HG02623 (cell line): ENCODE measurements around the gene DPYSL5.

Experiments used
- ATAC-seq: cut with Tn5 transposase; IDR thresholded peaks from one replicate; pipeline ENCODE4 v1.9.1; 2021; ENCODE audit warnings: moderate library complexity; ENCODE audit not compliant: unreplicated experiment

DPYSL5 gene

DNA sequence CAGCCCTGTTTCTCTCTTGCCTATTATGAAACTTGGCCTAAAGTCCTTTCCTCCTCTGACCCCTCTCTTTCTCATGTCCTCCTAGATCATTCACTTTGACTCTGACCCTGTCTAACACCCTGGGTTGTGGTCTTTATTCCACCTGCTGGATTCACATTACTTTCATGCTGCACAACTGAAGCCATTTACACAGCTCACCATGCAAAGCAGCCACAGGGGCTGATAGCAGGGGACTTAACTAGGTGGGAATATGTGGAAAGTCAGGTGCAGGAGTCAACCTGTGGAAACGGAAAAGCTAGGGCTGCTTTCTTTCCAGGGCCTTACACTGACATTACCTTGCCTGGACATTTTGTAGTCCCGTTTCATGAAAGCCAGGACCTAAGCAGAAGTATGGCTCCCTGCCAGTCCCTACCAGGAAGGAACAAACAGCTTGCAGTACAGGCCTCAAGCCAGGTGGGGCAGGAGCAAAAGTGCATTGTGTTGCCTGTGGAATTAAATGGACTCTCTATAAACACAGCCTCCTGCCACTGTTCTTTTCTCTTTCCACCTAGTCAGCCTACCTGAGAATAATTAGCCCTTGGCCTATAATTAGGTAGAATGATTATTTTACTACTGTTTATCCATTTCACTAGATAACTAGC, 134.3 kb downstream of the DPYSL5 start:
- no peak for ATAC-seq

DNA sequence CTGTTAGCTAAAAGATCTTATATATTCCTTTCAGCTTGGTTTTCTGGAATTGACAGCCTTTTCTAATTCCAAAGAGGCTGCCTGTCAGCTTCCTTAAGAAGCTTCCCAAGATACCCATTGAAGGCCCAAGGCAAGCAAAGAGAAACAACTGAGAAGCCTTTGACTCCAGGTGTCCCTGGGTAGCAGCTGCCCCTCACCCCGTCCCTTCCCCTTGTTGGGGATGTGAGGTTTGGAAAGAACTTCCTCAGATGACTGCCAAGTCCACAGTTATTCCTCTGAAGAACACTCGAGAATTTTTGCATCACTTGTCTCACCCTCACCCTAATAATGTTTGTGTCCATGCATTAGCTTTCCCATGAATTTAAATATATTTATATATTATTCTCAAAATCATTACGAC, 135.8 kb downstream of the DPYSL5 start:
- ATAC-seq = no peak

DNA sequence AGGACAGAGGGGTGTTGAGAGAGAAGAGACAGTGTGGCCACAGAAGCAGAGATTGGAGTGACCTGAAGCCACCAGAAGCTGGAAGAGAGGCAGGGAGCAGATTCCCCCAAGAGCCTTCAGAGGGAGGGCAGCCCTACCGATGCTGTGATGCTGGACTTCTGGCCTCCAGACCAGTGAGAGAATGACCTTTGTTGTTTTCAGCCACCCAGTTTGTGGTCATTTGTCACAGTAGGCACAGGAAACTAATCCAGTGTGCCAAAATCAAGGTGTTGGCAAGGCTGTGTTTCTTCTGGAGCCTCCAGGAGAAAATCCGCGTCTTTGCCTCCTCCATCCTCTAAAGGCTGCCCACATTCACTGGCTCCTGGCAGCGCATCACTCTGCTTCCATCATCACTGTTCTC, 137.9 kb downstream of the DPYSL5 start:
- no peak for ATAC-seq

DNA sequence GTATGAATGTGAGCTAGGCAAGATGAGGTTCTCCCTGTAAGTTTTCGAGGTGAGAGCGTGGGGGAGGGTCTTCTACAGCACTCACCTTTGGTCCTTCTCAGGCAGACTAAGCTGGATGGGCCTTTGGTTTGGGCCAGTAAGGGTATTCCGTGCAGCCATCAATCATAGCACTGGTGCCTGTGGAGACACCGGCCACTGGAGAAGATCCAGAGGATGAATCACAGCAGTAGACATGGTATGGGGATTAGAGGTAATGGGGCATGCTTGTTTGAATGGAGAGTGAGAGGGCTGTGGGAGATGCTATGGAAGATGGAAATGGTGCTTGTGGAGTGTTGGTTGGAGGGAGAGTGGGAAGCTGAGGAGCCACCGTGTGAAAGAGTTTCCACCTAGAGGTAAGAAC, 138.6 kb downstream of the DPYSL5 start:
- no peak for ATAC-seq

DNA sequence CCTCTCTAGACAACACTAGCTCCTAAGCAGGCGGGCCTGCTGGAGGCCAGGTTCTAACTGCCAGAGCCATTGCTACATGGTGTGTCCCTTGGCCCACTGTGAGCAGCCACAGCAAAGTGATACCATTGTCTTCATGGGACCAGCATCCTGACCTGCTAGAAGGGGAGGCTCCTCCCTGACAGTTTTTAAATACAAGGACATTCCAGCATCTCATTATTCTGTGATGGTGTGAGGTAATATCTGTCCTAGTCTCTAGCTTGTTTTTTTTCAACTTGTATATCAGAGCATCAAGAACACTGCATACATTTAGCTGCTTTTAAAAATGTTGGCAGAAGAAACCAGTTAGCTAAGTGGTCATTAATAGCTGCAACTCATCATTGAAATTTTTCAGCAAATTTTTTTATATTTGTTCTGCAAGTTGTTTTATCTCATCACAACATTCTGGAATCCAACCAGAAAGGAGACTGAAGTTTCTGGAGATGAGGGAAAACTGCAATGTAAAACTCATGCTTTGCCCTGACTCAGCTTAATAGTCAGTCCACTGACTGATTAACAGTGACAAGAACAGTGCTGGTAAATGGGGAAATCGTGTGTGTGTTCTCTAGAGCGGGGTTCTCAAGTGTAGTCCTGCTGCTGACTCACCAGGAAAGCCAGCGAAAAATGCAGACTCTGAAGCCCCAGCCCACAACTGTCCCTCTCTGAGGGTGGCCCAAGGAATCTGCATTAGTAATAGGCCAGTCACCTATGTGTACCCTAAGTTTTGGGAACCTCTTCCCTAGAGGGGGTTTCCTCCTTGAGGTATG, 140.3 kb downstream of the DPYSL5 start:
- ATAC-seq = no peak

DNA sequence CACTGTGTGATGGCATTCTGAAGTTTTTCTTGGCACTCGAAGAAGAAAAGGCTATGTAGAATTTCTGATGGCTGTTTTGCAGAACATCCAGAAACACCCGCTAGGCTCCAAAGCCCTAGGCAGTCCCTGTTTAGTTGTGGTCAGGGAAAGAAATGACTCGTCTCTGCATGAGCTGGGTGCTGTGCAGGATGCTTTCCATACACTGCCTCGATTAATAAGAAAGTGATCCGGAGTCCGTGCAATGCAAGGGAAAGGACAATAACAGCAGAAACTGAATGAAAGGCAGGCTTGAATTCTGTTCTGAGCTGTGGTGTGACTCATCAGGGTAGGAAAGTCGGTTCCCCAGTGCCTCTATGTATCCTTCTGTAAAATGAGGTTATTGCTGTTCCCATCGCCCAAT, 141.2 kb downstream of the DPYSL5 start:
- no peak for ATAC-seq

DNA sequence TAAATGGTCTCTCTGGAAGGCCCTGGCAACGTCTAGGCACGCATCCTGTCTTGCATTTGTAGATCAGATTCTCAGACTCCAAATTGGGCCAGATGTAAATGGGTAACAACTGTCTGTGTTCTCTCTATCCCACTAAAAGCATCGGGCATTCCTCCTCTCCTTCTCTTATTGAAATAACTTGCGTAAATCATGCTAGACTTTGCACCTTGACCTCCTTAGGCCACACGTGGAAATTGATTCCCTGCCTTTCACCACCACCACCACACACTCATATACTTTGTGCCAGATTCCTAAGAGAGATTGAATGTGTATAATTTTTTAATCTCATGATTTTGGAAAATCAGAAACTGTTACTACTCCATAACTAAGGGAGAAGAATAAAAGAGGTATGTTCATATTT, 143.8 kb downstream of the DPYSL5 start:
- no peak for ATAC-seq

DNA sequence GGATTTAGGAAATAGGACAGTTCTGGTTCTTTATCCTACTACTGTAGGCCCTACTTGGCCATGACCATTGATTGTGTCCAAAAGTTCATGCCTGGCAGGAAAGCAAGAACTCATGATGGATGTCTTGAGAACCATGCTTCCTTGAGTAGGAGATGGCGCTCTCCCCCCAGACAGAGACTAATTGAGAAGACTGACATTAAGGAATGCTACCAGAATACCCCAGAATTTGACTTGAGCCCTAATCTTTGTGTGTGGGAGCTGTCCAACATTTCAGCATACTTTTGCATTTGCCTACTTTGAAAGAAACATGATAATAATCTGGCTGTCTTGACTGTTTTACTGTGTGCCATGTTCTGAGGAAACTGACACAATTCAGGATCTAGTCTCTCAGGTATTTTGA, 145.8 kb downstream of the DPYSL5 start:
- no peak for ATAC-seq

DNA sequence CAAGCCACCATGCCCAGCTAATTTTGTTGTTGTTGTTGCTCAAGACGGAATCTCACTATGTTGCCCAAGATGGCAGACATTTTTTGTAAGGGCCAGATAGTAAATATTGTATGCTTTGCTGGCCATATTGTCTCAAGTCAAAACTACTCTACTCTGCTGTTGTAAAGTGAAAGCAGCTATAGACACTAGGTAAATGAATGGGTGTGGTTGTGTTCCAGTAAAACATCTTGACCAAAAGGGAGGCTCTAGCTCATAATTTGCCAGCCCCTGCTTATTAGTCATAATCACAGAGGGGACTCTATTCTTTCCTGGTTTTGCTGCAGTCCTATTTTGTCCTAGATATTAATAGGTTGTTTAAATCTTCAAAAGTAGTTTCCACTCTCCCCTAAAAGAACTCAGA, 147.1 kb downstream of the DPYSL5 start:
- no peak for ATAC-seq

DNA sequence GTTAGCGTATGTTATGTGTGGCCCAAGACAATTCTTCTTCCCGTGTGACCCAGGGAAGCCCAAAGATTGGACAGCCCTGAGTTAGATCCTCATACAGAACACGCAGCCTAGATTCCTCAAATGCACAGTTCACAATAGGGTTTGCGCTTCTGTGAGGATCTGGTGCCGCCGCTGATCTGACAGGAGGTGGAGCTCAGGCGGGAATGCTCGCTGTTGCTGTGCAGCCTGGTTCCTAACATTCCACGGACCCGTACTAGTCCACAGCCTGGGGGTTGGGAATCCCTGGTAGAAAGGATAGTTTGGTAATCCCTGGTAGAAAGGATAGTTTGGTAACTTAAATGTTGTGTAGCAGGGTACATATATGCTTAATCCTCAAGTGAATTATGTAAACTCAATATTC, 149.5 kb downstream of the DPYSL5 start:
- no peak for ATAC-seq

DNA sequence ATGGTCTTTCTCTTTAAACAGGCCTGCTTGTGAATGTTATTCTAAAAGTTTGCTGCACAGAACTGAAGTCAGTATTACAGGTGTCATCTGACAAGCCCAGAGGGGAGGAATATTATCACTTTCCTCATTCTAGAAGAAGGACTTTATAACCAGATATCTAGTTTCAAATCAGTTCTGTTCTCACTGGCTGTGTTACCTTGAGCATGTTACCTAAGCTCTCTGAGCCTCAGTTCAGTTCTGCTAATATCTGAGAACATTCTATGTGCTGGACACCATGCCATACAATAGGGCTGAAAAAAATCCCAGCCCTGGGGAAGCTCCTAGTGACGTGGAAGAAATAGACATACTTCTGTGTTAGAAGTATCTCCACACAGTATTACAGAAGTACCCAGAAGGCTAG, 150.4 kb downstream of the DPYSL5 start:
- ATAC-seq = no peak
